ENCODE data around the gene VTI1A.

The VTI1A gene

DNA sequence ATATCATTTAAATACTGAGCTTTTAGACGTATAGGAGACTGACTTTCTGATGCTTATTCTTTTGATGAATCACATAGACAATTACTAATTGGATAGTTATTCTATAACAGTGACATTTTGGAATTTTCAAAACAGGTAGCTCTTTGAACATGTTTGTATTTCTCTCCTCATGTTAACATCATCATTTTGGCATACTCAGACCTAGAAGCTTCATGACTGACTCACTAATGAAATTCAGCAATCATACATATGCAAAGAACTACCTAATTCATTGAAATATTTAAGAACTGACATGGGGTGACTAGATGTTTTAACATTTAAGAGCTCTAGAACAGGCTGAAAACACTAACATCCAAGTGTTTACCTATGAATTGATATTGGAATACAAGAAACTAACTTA lies 192.3 kb downstream of the VTI1A start:
- DNase-seq (ENCODE audit: low read depth in 3 of 3), result no peak

GRCh38 chr10:112640638-112641037 lies 193.6 kb downstream of the VTI1A start:
- DNase-seq (ENCODE audit: low read depth in 3 of 3), result no peak

DNA sequence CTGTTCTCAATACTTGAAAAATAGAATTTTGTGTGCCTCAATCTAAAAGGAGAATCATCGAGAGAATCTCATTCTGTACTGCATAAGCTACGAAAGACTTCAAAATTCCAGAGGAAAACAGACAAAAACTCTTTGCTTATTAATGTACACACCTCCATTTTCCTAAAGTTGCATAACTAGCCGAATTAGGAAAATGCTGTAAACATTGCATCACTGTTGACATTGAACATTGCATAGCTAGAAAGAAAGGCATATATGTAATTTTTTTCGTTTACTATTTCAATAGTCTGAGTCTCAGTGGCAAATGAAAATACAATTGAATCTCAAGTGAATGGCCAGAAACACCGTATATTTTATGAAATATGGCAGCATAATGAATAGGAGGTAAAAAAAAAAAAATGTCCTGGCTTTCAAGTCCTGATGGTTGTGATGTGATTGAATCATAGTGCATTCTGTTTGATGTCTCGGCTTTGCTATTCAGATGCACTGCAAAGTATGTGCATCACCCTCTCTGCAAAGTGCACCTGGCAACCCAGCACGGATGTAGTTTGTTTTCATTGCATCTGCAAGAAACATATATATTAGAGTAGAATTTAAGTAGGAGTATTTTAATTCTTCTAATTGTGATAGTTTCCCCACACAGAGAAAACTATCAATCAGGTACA lies 196.7 kb downstream of the VTI1A start:
- no peak for DNase-seq (ENCODE audit: low read depth in 3 of 3)

DNA sequence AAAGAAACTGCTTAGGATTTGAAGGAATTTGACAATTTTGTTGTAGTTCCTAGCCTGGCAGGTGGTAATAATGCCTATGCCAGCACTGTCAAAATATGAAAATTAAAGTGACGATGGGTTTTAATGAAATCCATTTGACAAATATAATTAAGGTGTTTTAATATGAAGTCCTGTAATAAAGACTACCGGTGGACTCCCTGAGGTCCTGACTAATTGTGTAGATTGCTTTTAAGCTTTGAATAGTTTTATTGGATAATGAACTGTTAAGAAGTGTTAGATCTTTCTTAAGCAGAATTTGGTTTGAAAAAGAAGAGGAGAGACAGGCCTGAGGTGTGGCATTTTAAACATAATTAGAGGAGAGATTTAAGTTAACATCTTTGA lies 197.2 kb downstream of the VTI1A start:
- no peak for DNase-seq (ENCODE audit: low read depth in 3 of 3)

GRCh38 chr10:112649006-112649821 lies 202.2 kb downstream of the VTI1A start:
- DNase-seq (ENCODE audit: low read depth in 3 of 3), result no peak

- no peak for DNase-seq (ENCODE audit: low read depth in 3 of 3)
Measured at GRCh38 chr10:112649822-112650152, 202.8 kb downstream of the VTI1A start.

- DNase-seq (ENCODE audit: low read depth in 3 of 3), result no peak
Measured at GRCh38 chr10:112650588-112651030, 203.6 kb downstream of the VTI1A start.

GRCh38 chr10:112653215-112653614 lies 206.2 kb downstream of the VTI1A start:
- DNase-seq (ENCODE audit: low read depth in 3 of 3), result no peak

DNA sequence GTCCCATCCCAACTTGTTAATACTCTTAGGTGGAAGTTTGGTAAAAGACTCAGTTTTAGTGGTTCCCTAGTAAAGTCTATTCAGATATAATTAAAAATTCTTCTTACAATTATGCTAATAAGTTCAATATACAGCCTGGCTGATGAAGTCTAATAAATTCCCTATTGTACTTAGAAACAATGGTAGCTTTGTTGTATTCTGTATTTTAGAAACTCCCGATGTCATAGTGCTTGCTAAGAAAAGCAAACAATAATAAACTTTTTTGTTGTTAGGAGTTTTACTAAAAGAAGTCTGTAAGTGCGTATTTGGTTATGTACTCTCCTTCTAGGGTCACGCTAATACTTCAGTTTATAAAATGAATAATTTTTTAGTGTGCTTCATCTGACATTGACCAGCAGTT lies 206.8 kb downstream of the VTI1A start:
- DNase-seq (ENCODE audit: low read depth in 3 of 3), result no peak

GRCh38 chr10:112654794-112655193 lies 207.8 kb downstream of the VTI1A start:
- no peak for DNase-seq (ENCODE audit: low read depth in 3 of 3)

DNA sequence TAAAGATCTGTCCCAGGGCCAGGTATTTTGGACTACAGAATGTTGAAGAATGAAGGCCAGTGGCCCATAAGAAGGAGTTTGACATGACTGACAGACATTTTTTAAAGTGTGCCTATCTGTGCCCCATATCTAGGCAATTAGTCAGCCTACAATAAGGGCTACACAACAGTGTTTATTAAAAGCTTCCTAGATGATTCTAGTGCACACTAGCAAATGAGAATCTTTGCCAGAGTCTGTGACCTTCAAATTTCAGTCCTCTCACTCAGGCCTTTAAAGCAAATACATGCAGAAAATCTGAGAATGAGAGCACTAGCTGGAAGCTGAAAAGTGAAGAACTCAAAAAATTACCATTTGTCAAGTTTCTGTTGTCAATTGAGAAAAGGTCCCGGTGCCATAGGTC lies 208.7 kb downstream of the VTI1A start:
- no peak for DNase-seq (ENCODE audit: low read depth in 3 of 3)

- no peak for DNase-seq (ENCODE audit: low read depth in 3 of 3)
Measured at GRCh38 chr10:112658465-112658864, 211.4 kb downstream of the VTI1A start.

DNA sequence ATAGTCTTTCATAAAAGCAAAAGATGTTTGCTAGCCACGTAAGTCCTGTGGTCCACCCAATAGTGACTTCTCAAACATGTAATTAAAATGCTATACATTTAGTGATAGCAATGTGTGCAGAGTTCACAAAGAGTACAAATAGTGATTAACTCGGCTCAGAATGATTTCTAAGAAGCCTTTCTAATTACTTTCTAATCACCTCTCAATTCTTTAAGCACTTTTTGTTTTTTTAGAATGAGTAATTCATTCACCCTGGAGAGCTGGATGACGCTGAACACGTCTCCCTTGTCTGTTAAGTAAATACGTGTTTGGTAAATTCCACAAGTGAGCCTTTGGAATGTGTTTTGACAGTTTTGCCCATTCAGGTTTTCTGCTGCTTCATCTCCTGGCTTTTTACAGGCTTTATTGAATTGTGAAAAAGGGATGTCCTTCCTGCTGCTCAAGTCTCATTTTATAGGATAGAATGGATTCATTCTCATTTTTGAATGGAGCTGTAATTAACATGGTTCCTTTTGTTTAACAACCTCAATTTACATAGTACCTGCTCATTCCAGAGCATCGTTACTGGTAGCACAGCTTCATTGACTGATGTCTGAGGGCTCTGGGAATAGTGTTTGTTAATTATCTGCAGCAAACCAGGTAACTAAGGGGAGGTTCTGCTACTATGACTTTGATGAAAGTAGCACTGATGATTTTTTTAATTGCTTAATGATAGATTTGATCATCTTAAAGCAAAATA lies 212.1 kb downstream of the VTI1A start:
- no peak for DNase-seq (ENCODE audit: low read depth in 3 of 3)

DNA sequence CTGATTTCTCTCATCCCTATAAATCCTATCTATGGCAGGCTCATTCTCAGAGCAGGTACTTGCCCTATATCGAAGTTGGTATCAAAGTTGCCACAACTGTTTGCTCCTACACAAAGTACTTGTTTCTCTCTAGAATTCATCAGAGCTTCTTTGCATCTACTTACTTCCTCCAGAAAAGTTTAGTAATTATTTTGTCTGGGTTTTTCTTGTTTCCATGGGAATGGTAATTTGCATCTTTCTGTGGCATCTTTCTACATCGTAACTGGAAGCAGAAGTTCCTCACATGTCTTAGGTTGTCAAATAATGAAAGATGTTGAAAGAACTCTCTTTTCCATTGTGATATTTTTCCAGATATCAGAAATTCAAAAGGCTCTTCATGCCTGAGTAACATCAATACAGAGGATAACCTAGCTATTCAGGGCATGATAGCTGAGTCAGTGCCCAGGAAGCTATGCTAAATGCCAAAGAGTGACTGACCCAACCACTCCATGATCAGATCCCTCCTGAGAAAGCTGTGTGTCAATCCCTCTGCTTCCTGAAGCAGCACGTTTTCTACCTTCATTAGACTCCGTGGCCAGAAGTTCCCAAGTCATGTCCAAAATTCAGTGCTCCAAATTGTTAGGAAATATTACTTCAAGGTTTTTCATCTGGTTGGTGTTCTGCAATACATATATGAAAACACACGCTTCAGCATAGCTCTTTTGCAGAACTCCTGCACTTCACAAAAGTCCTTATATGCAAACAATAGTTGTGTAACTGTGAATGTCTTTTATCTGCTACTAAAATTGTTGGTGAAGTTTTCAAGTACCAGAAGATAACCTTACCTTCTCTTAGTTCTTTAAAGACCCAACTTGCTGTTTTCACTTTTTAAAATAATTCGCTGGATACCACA lies 216.5 kb downstream of the VTI1A start:
- DNase-seq (ENCODE audit: low read depth in 3 of 3), result no peak

GRCh38 chr10:112666094-112666493 lies 219.1 kb downstream of the VTI1A start:
- no peak for DNase-seq (ENCODE audit: low read depth in 3 of 3)

GRCh38 chr10:112669989-112670388 lies 223.0 kb downstream of the VTI1A start:
- DNase-seq (ENCODE audit: low read depth in 3 of 3), result no peak

DNA sequence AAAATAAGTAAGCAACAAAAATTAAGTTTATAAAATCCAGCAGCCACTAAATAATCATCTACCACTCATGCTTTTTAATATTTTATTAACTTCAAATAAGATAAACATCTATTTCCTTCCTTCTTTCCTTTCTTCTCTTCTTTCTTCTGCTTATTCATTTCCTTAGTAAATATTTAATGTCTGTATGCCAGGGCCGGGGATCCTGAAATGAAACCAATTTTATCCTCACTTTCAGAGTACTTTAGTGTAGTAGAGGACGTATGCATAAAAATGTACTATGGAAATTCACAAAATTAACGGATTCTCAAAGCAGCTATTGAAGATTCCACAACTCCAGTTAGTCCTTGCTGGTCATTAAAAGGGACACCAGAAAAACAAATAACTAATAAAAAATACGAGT lies 224.7 kb downstream of the VTI1A start:
- DNase-seq (ENCODE audit: low read depth in 3 of 3), result no peak

GRCh38 chr10:112672706-112673105 lies 225.7 kb downstream of the VTI1A start:
- DNase-seq (ENCODE audit: low read depth in 3 of 3), result no peak

DNA sequence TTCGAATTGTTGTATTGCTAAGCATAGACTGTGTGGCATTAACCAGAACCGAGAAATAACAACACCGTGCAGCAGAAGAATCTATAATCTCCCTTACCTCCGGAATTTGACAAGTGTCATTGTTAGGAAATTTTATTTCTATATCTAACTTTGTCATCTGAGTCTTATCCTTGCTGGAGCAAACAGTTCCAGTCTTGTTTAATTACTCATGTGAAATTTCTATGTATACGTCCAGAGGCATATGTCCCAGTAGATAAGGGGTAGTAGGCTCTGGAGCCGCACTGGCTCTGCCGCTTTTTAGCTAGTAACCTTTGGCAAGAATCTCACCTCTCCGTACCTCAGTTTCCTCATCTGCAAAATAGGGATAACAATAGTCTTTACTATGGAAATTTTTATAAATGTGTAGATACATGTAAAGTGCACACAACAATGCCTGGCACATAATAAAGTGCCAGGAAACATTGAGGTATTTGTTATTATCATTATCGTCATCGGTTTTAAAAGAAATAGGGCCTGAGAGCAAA lies 228.6 kb downstream of the VTI1A start:
- DNase-seq (ENCODE audit: low read depth in 3 of 3), result no peak

GRCh38 chr10:112677689-112678088 lies 230.7 kb downstream of the VTI1A start:
- no peak for DNase-seq (ENCODE audit: low read depth in 3 of 3)

DNA sequence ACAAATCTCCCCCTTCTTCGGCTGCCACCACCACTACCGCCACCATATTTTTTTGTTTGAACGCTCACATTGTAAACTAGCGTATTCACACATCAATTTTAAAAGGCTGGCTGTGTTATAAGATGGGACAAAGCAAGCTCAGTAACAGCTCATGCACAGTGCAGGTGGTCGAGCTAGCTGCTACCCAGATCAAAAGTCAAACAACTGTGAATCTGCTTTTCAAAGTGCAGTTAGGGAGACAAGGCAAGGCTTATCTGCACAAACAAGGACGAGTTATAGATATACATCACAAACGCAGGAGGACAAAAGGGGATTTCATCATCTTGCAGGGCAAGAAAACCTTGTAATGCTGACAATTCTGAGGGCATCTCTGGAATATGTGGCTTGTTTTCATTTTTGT lies 231.6 kb downstream of the VTI1A start:
- no peak for DNase-seq (ENCODE audit: low read depth in 3 of 3)

DNA sequence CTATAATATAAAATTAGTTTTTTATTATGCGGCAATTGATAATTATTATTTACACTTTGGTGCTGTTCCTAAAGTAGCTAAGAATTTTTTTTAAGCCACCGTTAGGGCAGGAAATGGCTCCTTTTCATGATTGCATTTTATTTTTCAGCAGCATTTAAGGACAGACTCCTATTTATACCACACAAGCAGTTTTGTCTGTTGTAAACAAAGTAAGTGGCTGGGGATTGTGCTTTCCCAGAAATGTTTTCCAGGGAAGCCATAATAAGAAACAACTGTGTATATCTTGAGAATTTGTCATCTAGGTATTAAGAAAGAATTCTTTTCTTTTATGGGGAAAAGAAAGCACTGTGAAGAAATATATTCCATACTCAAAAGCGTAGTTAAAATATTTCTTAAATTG lies 232.0 kb downstream of the VTI1A start:
- DNase-seq (ENCODE audit: low read depth in 3 of 3), result no peak
